ENCODE data around the gene SRSF4.

DNA sequence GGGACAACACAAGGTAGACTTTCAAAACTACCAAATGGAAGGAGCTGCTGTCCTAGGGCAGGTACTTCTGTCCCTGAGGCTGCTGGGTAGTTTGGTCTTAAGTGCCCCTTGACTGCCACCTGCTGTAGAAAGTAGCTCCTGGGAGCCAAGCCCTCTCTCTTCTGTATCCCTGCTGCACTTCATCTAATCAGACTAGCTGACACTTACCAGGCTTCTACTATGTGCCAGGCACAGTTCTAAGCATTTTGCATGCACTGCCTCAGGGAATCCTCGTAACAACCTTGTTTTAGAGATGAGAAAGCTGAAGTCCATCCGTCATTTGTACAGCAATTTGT is 15.9 kb upstream of the SRSF4 start:
- TF ChIP-seq EP300 (IDR thresholded peaks at IDR 0.05), result no peak
- TF ChIP-seq, protein P1, sequence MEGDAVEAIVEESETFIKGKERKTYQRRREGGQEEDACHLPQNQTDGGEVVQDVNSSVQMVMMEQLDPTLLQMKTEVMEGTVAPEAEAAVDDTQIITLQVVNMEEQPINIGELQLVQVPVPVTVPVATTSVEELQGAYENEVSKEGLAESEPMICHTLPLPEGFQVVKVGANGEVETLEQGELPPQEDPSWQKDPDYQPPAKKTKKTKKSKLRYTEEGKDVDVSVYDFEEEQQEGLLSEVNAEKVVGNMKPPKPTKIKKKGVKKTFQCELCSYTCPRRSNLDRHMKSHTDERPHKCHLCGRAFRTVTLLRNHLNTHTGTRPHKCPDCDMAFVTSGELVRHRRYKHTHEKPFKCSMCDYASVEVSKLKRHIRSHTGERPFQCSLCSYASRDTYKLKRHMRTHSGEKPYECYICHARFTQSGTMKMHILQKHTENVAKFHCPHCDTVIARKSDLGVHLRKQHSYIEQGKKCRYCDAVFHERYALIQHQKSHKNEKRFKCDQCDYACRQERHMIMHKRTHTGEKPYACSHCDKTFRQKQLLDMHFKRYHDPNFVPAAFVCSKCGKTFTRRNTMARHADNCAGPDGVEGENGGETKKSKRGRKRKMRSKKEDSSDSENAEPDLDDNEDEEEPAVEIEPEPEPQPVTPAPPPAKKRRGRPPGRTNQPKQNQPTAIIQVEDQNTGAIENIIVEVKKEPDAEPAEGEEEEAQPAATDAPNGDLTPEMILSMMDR (IDR thresholded peaks at IDR 0.05), result peak in 3 of 6 experiments; percentile 13 to 42 (median 16)
- no peak for TF ChIP-seq POLR2A (IDR thresholded peaks at IDR 0.05)
- TF ChIP-seq POLR2AphosphoS5 (IDR thresholded peaks at IDR 0.05), result no peak

Data from upper lobe of left lung (tissue), 4 donors.